Measurements from ENCODE around the gene USE1.

USE1 gene

DNA sequence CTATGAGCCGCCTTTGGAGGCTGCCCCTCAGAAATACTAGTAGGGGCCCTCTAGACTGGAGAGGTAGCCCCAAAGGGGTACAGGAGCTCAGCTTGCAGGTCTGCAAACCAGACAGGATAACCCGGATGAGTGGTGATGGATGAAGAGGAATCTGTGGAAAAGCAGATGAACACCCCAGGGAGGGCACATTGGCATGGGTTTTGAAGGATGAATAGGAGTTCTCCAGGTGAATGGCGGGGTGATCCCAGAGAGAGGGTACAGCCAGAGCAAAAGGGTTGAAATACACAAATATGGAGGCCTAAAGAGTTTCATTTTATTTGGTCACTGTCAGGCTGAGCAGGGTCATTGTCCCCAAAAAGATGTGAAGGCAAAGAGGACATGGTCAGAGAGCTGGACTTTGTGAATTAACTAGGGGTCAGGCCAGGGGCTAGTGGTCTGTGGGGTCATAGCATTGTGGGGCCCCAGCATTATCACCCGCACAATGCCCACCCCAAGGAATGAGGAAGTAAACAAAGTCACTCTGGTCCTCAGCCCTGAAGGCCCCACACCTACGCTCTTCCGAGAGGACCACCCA lies 25.8 kb downstream of the USE1 start:
- no peak for DNase-seq
- no peaks in the 10 kb centered on the region for H4K20me1 ChIP-seq (ENCODE audit: insufficient read depth, low read length)
- no peaks in the 10 kb centered on the region for H3K27me3 ChIP-seq (replicated peaks; ENCODE audit: insufficient read depth, low read length)
- no peaks in the 10 kb centered on the region for H3K9me2 ChIP-seq (replicated peaks; ENCODE audit: insufficient read depth, low read length)
- H3K4me2 ChIP-seq (ENCODE audit: low read depth, low read length) = no peak overlapping the region
- TF ChIP-seq EZH2phosphoT487 (IDR thresholded peaks at IDR 0.05; ENCODE audit: low read length) = no peak
- TF ChIP-seq EZH2 (optimal IDR thresholded peaks at IDR 0.05; ENCODE audit: low read depth, low read length) = no peak
- peaks cover 16% of the 10 kb centered on the region for H3K79me2 ChIP-seq (ENCODE audit: low read length)
- no peak overlapping the region for H3K9ac ChIP-seq (ENCODE audit: low read length)
- H3K4me1 ChIP-seq (ENCODE audit: low read length) = 0 out of 2 replicates have a peak, but pooled peaks cover 7% of the 10 kb centered on the region
- H3K4me3 ChIP-seq (ENCODE audit: low read length) = no peak overlapping the region
- H2AFZ ChIP-seq (ENCODE audit: low read length) = no peak overlapping the region
- no peak overlapping the region for H3K27ac ChIP-seq (ENCODE audit: low read length)
- no peaks in the 10 kb centered on the region for H3K9me3 ChIP-seq (replicated peaks; ENCODE audit: insufficient read depth, low read length)
- no peaks in the 10 kb centered on the region for H3K36me3 ChIP-seq (replicated peaks; ENCODE audit: insufficient read depth, low read length)
- H3F3A ChIP-seq (ENCODE audit: insufficient read depth, low read length) = no peaks in the 10 kb centered on the region

DNA sequence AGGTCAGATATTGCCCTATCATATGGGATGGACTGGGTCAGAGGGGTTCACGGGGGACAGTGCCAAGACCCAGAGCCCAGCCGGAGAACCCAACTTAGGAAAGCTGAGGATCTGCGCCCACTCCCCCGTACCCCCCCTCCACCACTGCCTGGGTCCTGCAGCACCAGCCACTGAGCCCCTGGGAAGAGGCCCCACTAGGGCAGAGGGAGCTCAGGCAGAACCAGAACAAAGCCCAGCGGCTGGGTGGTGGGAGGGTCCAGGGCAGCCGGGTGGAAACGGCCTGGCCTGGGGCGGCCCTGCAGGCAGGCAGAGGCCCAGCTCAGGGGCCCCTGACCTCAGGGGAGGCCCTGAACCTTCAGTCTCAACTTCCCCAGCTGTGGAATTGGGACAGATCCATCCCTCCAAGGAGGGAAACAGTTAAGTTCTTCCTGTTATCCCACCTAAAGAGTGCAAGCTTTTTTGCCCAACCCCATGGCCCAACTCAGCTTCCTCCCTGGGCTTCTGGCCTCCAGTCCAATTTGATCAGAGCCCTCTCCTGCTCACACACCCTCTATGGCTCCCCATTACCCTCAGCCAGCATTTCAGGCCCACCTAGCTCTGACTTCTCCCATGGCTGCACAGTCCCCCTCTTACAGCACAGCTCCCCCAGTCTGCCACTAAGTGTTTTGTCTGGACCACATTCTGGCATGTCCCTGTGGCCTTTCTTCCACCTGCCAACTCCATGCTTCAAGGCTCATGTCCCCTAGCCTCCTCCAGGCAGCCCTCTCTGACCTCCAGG lies 27.5 kb downstream of the USE1 start:
- no peak for DNase-seq
- H3K27ac ChIP-seq (ENCODE audit: low read length) = no peak overlapping the region
- peaks cover 16% of the 10 kb centered on the region for H3K79me2 ChIP-seq (ENCODE audit: low read length)
- no peak overlapping the region for H3K9ac ChIP-seq (ENCODE audit: low read length)
- H3K36me3 ChIP-seq (replicated peaks; ENCODE audit: insufficient read depth, low read length) = no peaks in the 10 kb centered on the region
- H3K4me2 ChIP-seq (ENCODE audit: low read depth, low read length) = no peak overlapping the region
- no peaks in the 10 kb centered on the region for H4K20me1 ChIP-seq (ENCODE audit: insufficient read depth, low read length)
- H3F3A ChIP-seq (ENCODE audit: insufficient read depth, low read length) = peaks cover 7% of the 10 kb centered on the region; the same call in 1 of the 2 replicates
- no peak overlapping the region for H2AFZ ChIP-seq (ENCODE audit: low read length)
- TF ChIP-seq EZH2phosphoT487 (IDR thresholded peaks at IDR 0.05; ENCODE audit: low read length) (no peak), EZH2 (optimal IDR thresholded peaks at IDR 0.05; ENCODE audit: low read depth, low read length) (no peak)
- TF ChIP-seq, protein P1, sequence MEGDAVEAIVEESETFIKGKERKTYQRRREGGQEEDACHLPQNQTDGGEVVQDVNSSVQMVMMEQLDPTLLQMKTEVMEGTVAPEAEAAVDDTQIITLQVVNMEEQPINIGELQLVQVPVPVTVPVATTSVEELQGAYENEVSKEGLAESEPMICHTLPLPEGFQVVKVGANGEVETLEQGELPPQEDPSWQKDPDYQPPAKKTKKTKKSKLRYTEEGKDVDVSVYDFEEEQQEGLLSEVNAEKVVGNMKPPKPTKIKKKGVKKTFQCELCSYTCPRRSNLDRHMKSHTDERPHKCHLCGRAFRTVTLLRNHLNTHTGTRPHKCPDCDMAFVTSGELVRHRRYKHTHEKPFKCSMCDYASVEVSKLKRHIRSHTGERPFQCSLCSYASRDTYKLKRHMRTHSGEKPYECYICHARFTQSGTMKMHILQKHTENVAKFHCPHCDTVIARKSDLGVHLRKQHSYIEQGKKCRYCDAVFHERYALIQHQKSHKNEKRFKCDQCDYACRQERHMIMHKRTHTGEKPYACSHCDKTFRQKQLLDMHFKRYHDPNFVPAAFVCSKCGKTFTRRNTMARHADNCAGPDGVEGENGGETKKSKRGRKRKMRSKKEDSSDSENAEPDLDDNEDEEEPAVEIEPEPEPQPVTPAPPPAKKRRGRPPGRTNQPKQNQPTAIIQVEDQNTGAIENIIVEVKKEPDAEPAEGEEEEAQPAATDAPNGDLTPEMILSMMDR (IDR thresholded peaks at IDR 0.05; ENCODE audit: low read length) = no peak
- H3K27me3 ChIP-seq (replicated peaks; ENCODE audit: insufficient read depth, low read length) = no peaks in the 10 kb centered on the region
- peaks cover 13% of the 10 kb centered on the region; the same call in 1 of the 2 replicates for H3K4me1 ChIP-seq (ENCODE audit: low read length)
- no peaks in the 10 kb centered on the region for H3K9me2 ChIP-seq (replicated peaks; ENCODE audit: insufficient read depth, low read length)
- no peak overlapping the region for H3K4me3 ChIP-seq (ENCODE audit: low read length)
- H3K9me3 ChIP-seq (replicated peaks; ENCODE audit: insufficient read depth, low read length) = no peaks in the 10 kb centered on the region

GRCh38 chr19:17243211-17243829 lies 28.2 kb downstream of the USE1 start:
- Histone ChIP-seq H3K9ac (ENCODE audit: low read length) (no peak overlapping the region), H3K4me1 (ENCODE audit: low read length) (peaks cover 13% of the 10 kb centered on the region; the same call in 1 of the 2 replicates), H3F3A (ENCODE audit: insufficient read depth, low read length) (peaks cover 7% of the 10 kb centered on the region; the same call in 1 of the 2 replicates), H3K79me2 (ENCODE audit: low read length) (peaks cover 16% of the 10 kb centered on the region), H2AFZ (ENCODE audit: low read length) (no peak overlapping the region), H4K20me1 (ENCODE audit: insufficient read depth, low read length) (no peaks in the 10 kb centered on the region), H3K27me3 (replicated peaks; ENCODE audit: insufficient read depth, low read length) (no peaks in the 10 kb centered on the region), H3K4me3 (ENCODE audit: low read length) (no peak overlapping the region), H3K27ac (ENCODE audit: low read length) (no peak overlapping the region), H3K36me3 (replicated peaks; ENCODE audit: insufficient read depth, low read length) (no peaks in the 10 kb centered on the region), H3K9me2 (replicated peaks; ENCODE audit: insufficient read depth, low read length) (no peaks in the 10 kb centered on the region), H3K9me3 (replicated peaks; ENCODE audit: insufficient read depth, low read length) (no peaks in the 10 kb centered on the region), H3K4me2 (ENCODE audit: low read depth, low read length) (no peak overlapping the region)
- TF ChIP-seq, protein P1 (IDR thresholded peaks at IDR 0.05; ENCODE audit: low read length) = no peak
- TF ChIP-seq EZH2 (optimal IDR thresholded peaks at IDR 0.05; ENCODE audit: low read depth, low read length) = no peak
- TF ChIP-seq EZH2phosphoT487 (IDR thresholded peaks at IDR 0.05; ENCODE audit: low read length) = no peak
- DNase-seq = no peak

Measured in MM.1S (cell line).